ENCODE results near the gene LEMD3.

The LEMD3 gene

GRCh38 chr12:65257986-65258385 is 88.6 kb downstream of the LEMD3 start:
- ChIA-PET POLR2A (no interaction called here), CTCF (no interaction called here)
- DNase-seq (ENCODE audit: extremely low spot score), result no peak
- TF ChIP-seq CTBP1 (IDR thresholded peaks at IDR 0.05; ENCODE audit: borderline replicate concordance), result no peak

GRCh38 chr12:65259501-65259900 is 90.1 kb downstream of the LEMD3 start:
- POLR2A ChIA-PET, result no interaction called here
- DNase-seq (ENCODE audit: extremely low spot score), result no peak
- CTCF ChIA-PET, result no interaction called here
- TF ChIP-seq FOXM1 (IDR thresholded peaks at IDR 0.05; ENCODE audit: borderline replicate concordance) (no peak), PKNOX1 (IDR thresholded peaks at IDR 0.05) (no peak), ARNT (IDR thresholded peaks at IDR 0.05) (no peak), SP1 (IDR thresholded peaks at IDR 0.05) (no peak), LEF1 (IDR thresholded peaks at IDR 0.05; ENCODE audit: borderline replicate concordance) (no peak), ZNF384 (IDR thresholded peaks at IDR 0.05) (no peak), SUZ12 (IDR thresholded peaks at IDR 0.05) (no peak), FOXK2 (IDR thresholded peaks at IDR 0.05) (no peak), CTBP1 (IDR thresholded peaks at IDR 0.05; ENCODE audit: borderline replicate concordance) (no peak), ELF4 (IDR thresholded peaks at IDR 0.05) (no peak), NFRKB (IDR thresholded peaks at IDR 0.05) (no peak)

- CTCF ChIA-PET, result no interaction called here
- POLR2A ChIA-PET, result no interaction called here
- no peak for TF ChIP-seq CTBP1 (IDR thresholded peaks at IDR 0.05; ENCODE audit: borderline replicate concordance)
- TF ChIP-seq NFRKB (IDR thresholded peaks at IDR 0.05), result no peak
- no peak for TF ChIP-seq PKNOX1 (IDR thresholded peaks at IDR 0.05)
- TF ChIP-seq ZNF384 (IDR thresholded peaks at IDR 0.05), result no peak
- no peak for TF ChIP-seq SUZ12 (IDR thresholded peaks at IDR 0.05)
- no peak for TF ChIP-seq SP1 (IDR thresholded peaks at IDR 0.05)
- no peak for TF ChIP-seq L3MBTL2 (conservative IDR thresholded peaks at IDR 0.05)
- no peak for TF ChIP-seq HDGF (IDR thresholded peaks at IDR 0.05; ENCODE audit: borderline replicate concordance)
- TF ChIP-seq ELF4 (IDR thresholded peaks at IDR 0.05), result no peak
Observed at GRCh38 chr12:65263777-65264176, 94.4 kb downstream of the LEMD3 start.

GRCh38 chr12:65266408-65266807 is 97.0 kb downstream of the LEMD3 start:
- POLR2A ChIA-PET, result no interaction called here
- CTCF ChIA-PET, result no interaction called here
- peak; percentile 17 for DNase-seq (ENCODE audit: extremely low spot score)
- no peak for TF ChIP-seq SP1 (IDR thresholded peaks at IDR 0.05)
- peak; percentile 52 for TF ChIP-seq PKNOX1 (IDR thresholded peaks at IDR 0.05)
- no peak for TF ChIP-seq HDGF (IDR thresholded peaks at IDR 0.05; ENCODE audit: borderline replicate concordance)
- no peak for TF ChIP-seq ARNT (IDR thresholded peaks at IDR 0.05)
- no peak for TF ChIP-seq FOXA1 (IDR thresholded peaks at IDR 0.05)
- no peak for TF ChIP-seq SUZ12 (IDR thresholded peaks at IDR 0.05)
- no peak for TF ChIP-seq TARDBP (IDR thresholded peaks at IDR 0.05)
- no peak for TF ChIP-seq L3MBTL2 (conservative IDR thresholded peaks at IDR 0.05)
- no peak for TF ChIP-seq LEF1 (IDR thresholded peaks at IDR 0.05; ENCODE audit: borderline replicate concordance)
- peak; percentile 29; the same call in 1 of the 2 replicates for TF ChIP-seq CTBP1 (IDR thresholded peaks at IDR 0.05; ENCODE audit: borderline replicate concordance)

More at GRCh38 chr12:65263777-65264176, 94.4 kb downstream of the LEMD3 start:
- DNase-seq (ENCODE audit: extremely low spot score), result no peak

GRCh38 chr12:65269603-65270002 is 100.2 kb downstream of the LEMD3 start:
- CTCF ChIA-PET, result no interaction called here
- TF ChIP-seq PKNOX1 (IDR thresholded peaks at IDR 0.05), result no peak
- no peak for TF ChIP-seq FOXA1 (IDR thresholded peaks at IDR 0.05)
- POLR2A ChIA-PET, result no interaction called here
- DNase-seq (ENCODE audit: extremely low spot score), result no peak

GRCh38 chr12:65274602-65275272 is 105.4 kb downstream of the LEMD3 start:
- CTCF ChIA-PET, result no interaction called here
- no peak for DNase-seq (ENCODE audit: extremely low spot score)
- TF ChIP-seq BHLHE40 (IDR thresholded peaks at IDR 0.05; ENCODE audit: borderline replicate concordance) (no peak), PKNOX1 (IDR thresholded peaks at IDR 0.05) (peak; percentile 73)
- POLR2A ChIA-PET, result no interaction called here
